Activated B cell treated with CpG ODN at 0.5 μM for 24 hours (primary cell): ENCODE results near the gene WDR1. TPM values are rescaled to one million over a fixed set of nuclear protein-coding genes. Genes with fewer than 3 reads are reported as not detected.

ENCODE experiments used
- ATAC-seq: fragments of 200-7000 bp; cut with Tn5 transposase; one replicate; pipeline ENCODE4 v1.10.0; 2021; ENCODE audit warnings: low read depth, mild to moderate bottlenecking, moderate library complexity
- CTCF ChIA-PET: fragments of 350-600 bp; sonication (Branson Sonifier 250); formaldehyde crosslinking; loops from one replicate; lab custom pipeline; 2021; ENCODE audit warnings: antibody characterized with exemption; lab: Charles Lee
- POLR2A ChIA-PET: fragments of 350-600 bp; sonication (Branson Sonifier 250); formaldehyde crosslinking; loops from one replicate; lab custom pipeline; 2021; ENCODE audit warnings: antibody characterized with exemption; lab: Charles Lee
- DNase-seq: peaks from one replicate; pipeline ENCODE4 v3.0.0; 2022
- H3K27ac Mint-ChIP-seq: one replicate; pipeline ENCODE4 v1.8.0; 2020; ENCODE audit warnings: mixed read lengths
- H3K27me3 Mint-ChIP-seq: one replicate; pipeline ENCODE4 v1.8.0; 2021; ENCODE audit warnings: mixed read lengths
- H3K36me3 Mint-ChIP-seq: one replicate; pipeline ENCODE4 v1.8.0; 2021; ENCODE audit warnings: low read depth, mixed read lengths
- H3K4me1 Mint-ChIP-seq: one replicate; pipeline ENCODE4 v1.8.0; 2021; ENCODE audit warnings: mixed read lengths
- H3K4me3 Mint-ChIP-seq: one replicate; pipeline ENCODE4 v1.8.0; 2020; ENCODE audit warnings: mild to moderate bottlenecking, mixed read lengths
- H3K9me3 Mint-ChIP-seq: one replicate; pipeline ENCODE4 v1.8.0; 2020; ENCODE audit warnings: mixed read lengths
- intact Hi-C: fragments of 100-400 bp; cut with micrococcal nuclease; formaldehyde crosslinking; loops from one replicate; pipeline ENCODE4 v1.15.1; 2024
- total RNA-seq: library from RNA; stranded (reverse); gene quantifications from 2 replicates; pipeline ENCODE4 v1.2.3, GENCODE V29; 2022
- TF ChIP-seq, protein P1 (sequence below): fragments of 200-600 bp; IDR thresholded peaks from one replicate; pipeline ENCODE4 v1.8.0; 2022; ENCODE audit warnings: antibody characterized with exemption, mild to moderate bottlenecking

Gene WDR1
- total RNA-seq, 1 donor from 2014 or later, result 337 TPM

DNA sequence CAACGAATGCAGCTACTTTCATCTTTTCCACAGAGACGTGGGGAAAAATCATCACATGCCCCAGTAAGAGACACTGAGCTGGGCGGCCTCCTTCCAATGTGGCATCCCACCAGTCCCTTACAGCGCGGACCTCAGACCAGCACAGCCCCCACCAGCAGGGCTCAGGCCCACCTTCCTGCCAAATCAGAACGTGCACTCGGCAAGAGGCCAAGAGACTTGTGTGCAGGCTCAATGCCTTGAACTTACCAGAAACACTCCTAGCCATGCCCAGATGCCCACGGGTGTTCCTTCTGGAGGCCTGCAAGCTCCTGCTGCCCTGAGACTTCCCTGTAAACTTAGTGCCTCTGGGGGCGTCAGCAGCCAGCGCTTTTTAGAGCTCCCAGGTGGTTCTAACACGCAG lies 31.2 kb downstream of the WDR1 start:
- H3K4me3 Mint-ChIP-seq, result no peak overlapping the region
- TF ChIP-seq, protein P1, sequence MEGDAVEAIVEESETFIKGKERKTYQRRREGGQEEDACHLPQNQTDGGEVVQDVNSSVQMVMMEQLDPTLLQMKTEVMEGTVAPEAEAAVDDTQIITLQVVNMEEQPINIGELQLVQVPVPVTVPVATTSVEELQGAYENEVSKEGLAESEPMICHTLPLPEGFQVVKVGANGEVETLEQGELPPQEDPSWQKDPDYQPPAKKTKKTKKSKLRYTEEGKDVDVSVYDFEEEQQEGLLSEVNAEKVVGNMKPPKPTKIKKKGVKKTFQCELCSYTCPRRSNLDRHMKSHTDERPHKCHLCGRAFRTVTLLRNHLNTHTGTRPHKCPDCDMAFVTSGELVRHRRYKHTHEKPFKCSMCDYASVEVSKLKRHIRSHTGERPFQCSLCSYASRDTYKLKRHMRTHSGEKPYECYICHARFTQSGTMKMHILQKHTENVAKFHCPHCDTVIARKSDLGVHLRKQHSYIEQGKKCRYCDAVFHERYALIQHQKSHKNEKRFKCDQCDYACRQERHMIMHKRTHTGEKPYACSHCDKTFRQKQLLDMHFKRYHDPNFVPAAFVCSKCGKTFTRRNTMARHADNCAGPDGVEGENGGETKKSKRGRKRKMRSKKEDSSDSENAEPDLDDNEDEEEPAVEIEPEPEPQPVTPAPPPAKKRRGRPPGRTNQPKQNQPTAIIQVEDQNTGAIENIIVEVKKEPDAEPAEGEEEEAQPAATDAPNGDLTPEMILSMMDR, result no peak
- no peak overlapping the region for H3K27ac Mint-ChIP-seq
- H3K27me3 Mint-ChIP-seq, result no peaks in the 10 kb centered on the region
- ATAC-seq (no peak), DNase-seq (no peak)
- H3K36me3 Mint-ChIP-seq, result peaks cover 91% of the 10 kb centered on the region
- no peaks in the 10 kb centered on the region for H3K4me1 Mint-ChIP-seq
- ChIA-PET CTCF (no interaction called here), POLR2A (no interaction called here)
- intact Hi-C loops, result no loop called here
- no peaks in the 10 kb centered on the region for H3K9me3 Mint-ChIP-seq

DNA sequence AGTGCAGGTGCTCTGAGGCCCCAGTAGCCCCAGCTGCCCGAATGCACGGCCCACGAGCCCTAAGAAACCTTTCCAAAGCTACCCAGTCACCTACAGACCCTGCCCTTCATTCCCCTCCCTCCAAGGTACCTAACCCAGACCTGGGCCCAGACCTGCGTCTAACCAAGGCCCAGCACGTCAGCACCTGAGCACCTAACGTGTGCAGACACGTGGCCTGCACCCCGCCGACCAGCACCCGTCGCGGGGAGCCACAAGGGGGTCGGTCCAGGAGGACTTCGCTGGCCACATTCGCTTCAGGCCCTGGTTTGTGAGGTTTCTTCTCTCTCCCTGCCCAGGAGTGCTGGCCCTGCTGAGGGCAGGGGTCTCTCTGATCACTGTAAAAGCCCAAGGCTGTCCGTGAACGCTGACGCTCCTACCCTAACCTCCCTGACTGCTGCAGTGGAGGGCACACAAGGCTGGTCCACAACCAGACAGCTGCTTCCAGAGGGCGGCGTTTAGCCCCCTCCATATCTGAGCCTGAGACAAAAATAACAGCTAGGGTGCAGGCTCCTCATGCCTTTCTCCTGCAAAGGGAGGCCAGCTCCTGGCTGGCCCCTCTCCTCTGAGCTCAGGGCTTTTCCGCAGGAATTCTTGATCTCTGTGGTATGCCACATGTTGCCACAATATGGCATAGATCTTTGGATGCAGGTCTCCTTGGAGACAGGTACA lies 31.8 kb downstream of the WDR1 start:
- ATAC-seq, result no peak
- intact Hi-C loops, result no loop called here
- Mint-ChIP-seq H3K27me3 (no peaks in the 10 kb centered on the region), H3K9me3 (no peaks in the 10 kb centered on the region), H3K4me1 (no peaks in the 10 kb centered on the region), H3K27ac (no peak overlapping the region), H3K4me3 (no peak overlapping the region), H3K36me3 (peaks cover 91% of the 10 kb centered on the region)
- DNase-seq, result no peak
- TF ChIP-seq, protein P1, result no peak
- ChIA-PET POLR2A (no interaction called here), CTCF (no interaction called here)

DNA sequence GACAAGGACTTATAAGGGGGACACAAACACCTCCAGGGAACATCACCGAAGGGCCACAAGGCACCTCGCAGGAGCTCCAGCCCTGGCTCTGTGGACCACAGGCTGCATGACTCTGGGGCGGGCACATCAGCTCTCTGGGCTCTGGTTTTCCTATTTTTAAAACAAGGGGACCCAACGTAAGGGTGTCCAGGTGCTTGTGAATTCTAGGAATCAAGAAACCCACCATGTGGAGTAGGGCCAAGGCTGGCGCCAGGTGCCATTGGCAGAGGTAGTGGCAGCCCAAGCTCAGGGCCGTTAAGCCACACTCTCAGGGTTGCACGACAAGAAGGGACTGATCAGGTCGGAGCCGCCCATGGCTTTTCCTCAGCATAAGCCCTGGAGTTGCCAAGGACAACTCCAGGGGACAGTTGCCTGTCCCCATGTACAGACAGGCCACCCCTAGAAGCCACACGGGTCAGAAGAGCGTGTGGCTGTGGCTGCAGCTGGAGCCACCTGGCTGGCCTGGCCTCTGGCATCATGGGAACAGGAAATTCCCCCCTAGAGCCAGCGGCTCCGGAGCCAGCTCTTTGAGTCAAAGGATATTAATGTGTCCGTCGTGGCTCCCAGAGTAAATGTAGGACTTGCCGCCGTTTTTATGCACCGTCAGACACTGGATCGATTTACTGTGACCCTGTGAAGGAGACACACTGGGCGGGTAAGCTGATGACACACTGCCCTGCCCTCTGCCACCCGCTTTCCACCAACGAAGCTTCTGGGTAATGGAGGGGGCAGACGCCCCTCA lies 32.5 kb downstream of the WDR1 start:
- no peak overlapping the region for H3K27ac Mint-ChIP-seq
- intact Hi-C loops, result no loop called here
- no peaks in the 10 kb centered on the region for H3K9me3 Mint-ChIP-seq
- H3K4me1 Mint-ChIP-seq, result no peaks in the 10 kb centered on the region
- ATAC-seq (no peak), DNase-seq (peak; percentile 7)
- no peaks in the 10 kb centered on the region for H3K27me3 Mint-ChIP-seq
- H3K36me3 Mint-ChIP-seq, result peaks cover 94% of the 10 kb centered on the region
- ChIA-PET POLR2A (no interaction called here), CTCF (no interaction called here)
- TF ChIP-seq, protein P1, result no peak
- no peak overlapping the region for H3K4me3 Mint-ChIP-seq

DNA sequence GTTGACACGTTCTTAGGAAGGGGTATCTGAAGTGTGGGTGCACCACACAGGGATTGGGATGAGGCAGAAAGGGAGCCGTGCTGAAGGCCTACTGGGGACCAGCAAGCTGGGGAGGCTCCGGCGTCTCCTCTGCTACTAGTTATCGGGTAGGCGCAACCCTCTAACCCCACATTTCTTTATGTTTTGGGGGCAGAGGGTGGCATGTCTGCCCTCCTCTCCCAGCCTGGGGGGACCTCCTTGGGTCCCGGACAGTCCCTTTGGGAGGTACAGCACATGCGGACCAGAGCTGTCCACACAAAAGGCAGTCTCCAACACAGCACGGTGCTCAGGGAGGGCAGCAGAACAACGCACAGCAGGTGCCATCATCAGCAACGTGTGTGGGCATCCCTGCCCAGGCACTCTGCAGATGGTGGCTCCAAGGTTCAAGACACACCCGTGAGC lies 33.2 kb downstream of the WDR1 start:
- TF ChIP-seq, protein P1, result no peak
- CTCF ChIA-PET, result no interaction called here
- Mint-ChIP-seq H3K9me3 (no peaks in the 10 kb centered on the region), H3K27ac (no peak overlapping the region), H3K36me3 (peaks cover 99% of the 10 kb centered on the region), H3K4me3 (no peak overlapping the region), H3K4me1 (no peaks in the 10 kb centered on the region), H3K27me3 (no peaks in the 10 kb centered on the region)
- POLR2A ChIA-PET, result no interaction called here
- ATAC-seq (no peak), DNase-seq (peak; percentile 10)
- intact Hi-C loops, result no loop called here
